Measurements from ENCODE around the gene OBSCN. TPM values are rescaled to one million over a fixed set of nuclear protein-coding genes. Genes with fewer than 3 reads are reported as not detected.

OBSCN gene
- total RNA-seq, 1 donor from 2014 or later = 28.6 TPM

DNA sequence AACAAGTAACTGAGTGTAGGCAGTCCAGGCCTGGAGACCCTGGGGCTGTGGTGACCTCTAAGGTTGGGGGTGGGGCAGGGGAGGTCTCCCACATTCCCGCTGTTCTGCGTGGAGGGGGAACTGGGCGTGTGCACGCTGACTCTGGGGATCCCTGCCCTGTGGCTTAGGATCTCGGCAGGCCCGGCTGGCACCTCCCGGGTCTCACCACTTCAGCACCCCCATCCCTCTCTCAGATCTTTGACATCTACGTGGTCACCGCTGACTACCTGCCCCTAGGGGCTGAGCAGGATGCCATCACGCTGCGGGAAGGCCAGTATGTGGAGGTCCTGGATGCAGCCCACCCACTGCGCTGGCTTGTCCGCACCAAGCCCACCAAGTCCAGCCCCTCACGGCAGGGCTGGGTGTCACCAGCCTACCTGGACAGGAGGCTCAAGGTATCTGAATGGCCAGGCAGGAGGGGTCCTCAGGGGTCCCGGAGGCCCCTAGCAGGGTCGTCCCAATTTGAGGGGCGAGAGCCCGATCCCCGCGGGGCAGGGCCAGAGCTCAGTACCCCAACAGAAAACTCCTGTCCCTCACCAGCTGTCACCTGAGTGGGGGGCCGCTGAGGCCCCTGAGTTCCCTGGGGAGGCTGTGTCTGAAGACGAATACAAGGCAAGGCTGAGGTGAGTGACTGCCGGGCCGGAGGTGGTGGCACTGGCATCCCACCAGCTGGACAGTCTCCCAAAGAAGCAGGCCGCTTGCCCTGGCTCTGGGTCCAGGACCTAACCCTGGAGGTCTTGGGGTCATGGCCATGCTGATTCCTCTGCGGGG lies 130.1 kb downstream of the OBSCN start:
- intact Hi-C loops (cut with DNase I) = no loop called here
- Histone ChIP-seq H3K27me3 (no peaks in the 10 kb centered on the region), H3K4me1 (no peaks in the 10 kb centered on the region), H3K36me3 (no peaks in the 10 kb centered on the region), H3K4me3 (no peak overlapping the region), H3K27ac (no peak overlapping the region), H3K9me3 (no peaks in the 10 kb centered on the region)
- peak in 1 of 2 donors; percentile 58 for DNase-seq (ENCODE audit: low spot score in 2 of 2)
- TF ChIP-seq, protein P1, sequence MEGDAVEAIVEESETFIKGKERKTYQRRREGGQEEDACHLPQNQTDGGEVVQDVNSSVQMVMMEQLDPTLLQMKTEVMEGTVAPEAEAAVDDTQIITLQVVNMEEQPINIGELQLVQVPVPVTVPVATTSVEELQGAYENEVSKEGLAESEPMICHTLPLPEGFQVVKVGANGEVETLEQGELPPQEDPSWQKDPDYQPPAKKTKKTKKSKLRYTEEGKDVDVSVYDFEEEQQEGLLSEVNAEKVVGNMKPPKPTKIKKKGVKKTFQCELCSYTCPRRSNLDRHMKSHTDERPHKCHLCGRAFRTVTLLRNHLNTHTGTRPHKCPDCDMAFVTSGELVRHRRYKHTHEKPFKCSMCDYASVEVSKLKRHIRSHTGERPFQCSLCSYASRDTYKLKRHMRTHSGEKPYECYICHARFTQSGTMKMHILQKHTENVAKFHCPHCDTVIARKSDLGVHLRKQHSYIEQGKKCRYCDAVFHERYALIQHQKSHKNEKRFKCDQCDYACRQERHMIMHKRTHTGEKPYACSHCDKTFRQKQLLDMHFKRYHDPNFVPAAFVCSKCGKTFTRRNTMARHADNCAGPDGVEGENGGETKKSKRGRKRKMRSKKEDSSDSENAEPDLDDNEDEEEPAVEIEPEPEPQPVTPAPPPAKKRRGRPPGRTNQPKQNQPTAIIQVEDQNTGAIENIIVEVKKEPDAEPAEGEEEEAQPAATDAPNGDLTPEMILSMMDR (IDR thresholded peaks at IDR 0.05) = no peak

DNA sequence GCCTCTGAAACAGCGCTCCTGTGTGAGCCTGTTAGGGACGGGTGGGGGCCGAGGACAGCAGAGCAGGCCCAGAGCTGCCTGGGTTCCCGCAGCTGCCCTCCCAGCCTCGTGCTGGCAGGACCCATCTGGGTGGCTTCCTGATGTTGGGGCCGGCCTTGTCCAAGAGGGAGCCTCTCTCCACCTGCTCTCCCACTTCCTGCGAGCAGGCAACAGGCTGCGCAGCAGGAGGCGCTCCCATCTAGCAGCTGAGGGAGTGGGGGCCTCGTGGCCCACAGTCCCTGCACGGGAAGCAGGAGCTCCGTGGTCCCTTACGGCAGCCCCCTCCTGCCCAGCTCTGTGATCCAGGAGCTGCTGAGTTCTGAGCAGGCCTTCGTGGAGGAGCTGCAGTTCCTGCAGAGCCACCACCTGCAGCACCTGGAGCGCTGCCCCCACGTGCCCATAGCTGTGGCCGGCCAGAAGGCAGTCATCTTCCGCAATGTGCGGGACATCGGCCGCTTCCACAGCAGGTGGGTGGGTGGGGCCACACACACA lies 130.7 kb downstream of the OBSCN start:
- H3K4me1 ChIP-seq = no peaks in the 10 kb centered on the region

DNA sequence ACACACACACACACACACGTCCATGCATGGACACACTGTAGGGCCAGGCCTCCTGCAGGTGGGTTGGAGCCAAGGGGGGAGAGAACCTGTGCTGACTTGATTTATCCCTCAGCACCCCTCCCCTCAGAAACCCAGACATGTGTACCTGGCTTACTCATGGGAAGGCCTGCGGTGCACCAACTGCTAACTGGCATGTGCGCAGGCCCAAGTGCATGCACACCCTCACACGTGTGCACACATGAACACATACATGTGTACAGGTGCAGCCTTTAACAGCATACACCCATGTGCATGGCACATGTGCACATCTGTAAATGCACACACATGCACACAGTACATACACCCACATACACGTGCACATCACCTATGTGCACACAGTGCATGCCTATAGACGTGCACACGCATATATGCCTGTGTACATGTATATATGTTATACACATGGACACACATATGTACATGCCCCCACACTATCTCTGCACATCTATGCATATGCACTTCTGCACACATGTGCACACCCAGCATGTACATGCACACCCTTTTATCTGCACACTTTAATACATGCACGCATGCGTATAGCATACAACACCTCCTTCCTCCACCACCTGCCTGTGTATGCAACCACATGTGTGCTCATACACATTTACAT lies 131.3 kb downstream of the OBSCN start:
- no peaks in the 10 kb centered on the region for H3K27me3 ChIP-seq
- TF ChIP-seq, protein P1 (IDR thresholded peaks at IDR 0.05) = no peak
- intact Hi-C loops (cut with DNase I) = no loop called here
- no peak overlapping the region for H3K27ac ChIP-seq
- H3K9me3 ChIP-seq = no peaks in the 10 kb centered on the region
- no peaks in the 10 kb centered on the region for H3K4me1 ChIP-seq
- H3K36me3 ChIP-seq = no peaks in the 10 kb centered on the region
- no peak overlapping the region for H3K4me3 ChIP-seq
- DNase-seq (ENCODE audit: low spot score in 2 of 2) = no peak

More for the DNA sequence above, 130.7 kb downstream of the OBSCN start:
- DNase-seq (ENCODE audit: low spot score in 2 of 2) = no peak
- Histone ChIP-seq H3K9me3 (no peaks in the 10 kb centered on the region), H3K36me3 (no peaks in the 10 kb centered on the region), H3K4me3 (no peak overlapping the region), H3K27me3 (no peaks in the 10 kb centered on the region), H3K27ac (no peak overlapping the region)
- TF ChIP-seq, protein P1 (IDR thresholded peaks at IDR 0.05) = no peak
- intact Hi-C loops (cut with DNase I) = no loop called here

DNA sequence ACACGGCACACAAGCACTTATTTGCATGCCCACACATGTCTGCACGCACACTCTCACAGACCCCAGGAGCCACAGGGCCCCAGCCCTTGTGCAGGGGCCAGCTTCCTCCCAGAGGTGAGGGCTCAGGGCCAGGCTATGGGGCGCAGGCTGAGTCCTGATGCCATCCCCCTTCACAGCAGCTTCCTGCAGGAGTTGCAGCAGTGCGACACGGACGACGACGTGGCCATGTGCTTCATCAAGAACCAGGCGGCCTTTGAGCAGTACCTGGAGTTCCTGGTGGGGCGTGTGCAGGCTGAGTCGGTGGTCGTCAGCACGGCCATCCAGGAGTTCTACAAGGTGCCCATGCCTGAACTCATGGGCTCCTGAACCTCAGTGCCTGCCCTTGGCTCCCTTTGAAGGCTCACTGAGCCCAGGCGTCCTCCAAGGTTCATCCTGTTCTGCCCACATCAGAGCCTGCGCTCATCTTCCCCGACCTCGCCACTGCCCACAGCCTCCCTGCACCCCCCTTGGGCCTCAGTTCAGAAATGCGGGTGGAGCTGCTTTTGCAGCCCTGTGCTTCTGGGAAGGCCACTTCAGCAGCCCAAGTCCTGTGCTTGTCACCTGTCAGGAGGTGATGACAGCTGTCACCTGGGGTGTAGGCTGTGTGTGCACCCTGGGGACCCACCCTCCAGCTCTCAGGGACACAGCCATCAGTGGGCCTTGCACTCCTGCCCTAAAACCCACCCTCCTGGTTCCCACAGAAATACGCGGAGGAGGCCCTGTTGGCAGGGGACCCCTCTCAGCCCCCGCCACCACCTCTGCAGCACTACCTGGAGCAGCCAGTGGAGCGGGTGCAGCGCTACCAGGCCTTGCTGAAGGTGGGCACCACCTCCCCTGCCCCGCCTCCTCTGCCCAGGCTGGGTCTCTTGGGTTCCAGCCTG lies 132.2 kb downstream of the OBSCN start:
- intact Hi-C loops (cut with DNase I) = no loop called here
- no peaks in the 10 kb centered on the region for H3K36me3 ChIP-seq
- no peaks in the 10 kb centered on the region for H3K27me3 ChIP-seq
- TF ChIP-seq, protein P1 (IDR thresholded peaks at IDR 0.05) = no peak
- no peak overlapping the region for H3K27ac ChIP-seq
- H3K4me1 ChIP-seq = no peaks in the 10 kb centered on the region
- no peaks in the 10 kb centered on the region for H3K9me3 ChIP-seq
- no peak overlapping the region for H3K4me3 ChIP-seq
- DNase-seq (ENCODE audit: low spot score in 2 of 2) = peak in 1 of 2 donors; percentile 47

DNA sequence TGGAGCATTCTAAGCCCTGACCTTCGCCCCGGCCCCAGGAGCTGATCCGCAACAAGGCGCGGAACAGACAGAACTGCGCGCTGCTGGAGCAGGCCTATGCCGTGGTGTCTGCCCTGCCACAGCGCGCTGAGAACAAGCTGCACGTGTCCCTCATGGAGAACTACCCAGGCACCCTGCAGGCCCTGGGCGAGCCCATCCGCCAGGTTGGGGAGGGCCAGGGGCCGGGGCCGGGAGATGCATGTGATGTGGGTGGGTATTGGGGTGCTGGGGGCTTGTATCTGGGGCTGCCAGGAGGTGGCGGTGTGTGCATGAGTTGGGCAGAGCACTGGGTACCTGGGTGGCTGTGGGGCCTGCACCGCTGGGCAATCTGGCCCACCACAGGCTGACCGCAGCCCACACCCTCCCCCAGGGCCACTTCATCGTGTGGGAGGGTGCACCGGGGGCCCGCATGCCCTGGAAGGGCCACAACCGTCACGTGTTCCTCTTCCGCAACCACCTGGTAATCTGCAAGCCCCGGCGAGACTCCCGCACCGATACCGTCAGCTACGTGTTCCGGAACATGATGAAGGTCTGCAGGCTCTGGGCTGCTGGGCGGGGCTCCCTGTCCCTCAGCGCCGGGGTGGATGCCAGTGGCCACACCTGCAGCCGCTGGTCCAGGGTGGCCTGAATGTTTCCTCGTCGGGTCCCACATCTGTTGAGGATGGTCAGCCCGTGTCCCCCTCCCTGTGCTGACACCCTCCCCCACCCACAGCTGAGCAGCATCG lies 133.0 kb downstream of the OBSCN start:
- TF ChIP-seq, protein P1 (IDR thresholded peaks at IDR 0.05) = peak in 1 of 3 experiments; percentile 10
- Histone ChIP-seq H3K4me1 (no peaks in the 10 kb centered on the region), H3K27me3 (no peaks in the 10 kb centered on the region), H3K9me3 (no peaks in the 10 kb centered on the region), H3K36me3 (no peaks in the 10 kb centered on the region), H3K4me3 (no peak overlapping the region), H3K27ac (no peak overlapping the region)
- peak in 1 of 2 donors; percentile 49 for DNase-seq (ENCODE audit: low spot score in 2 of 2)
- intact Hi-C loops (cut with DNase I) = no loop called here
